ENCODE data around the gene LARP7.
"Not testable (repeated sequence)": the region's sequence is repeated elsewhere in the genome, so short reads cannot be mapped to it uniquely, and the experiment has no call there.

LARP7 gene

GRCh38 chr4:112651641-112652040 is 14.7 kb downstream of the LARP7 start:
- no peak for DNase-seq

GRCh38 chr4:112652216-112652615 is 15.3 kb downstream of the LARP7 start:
- DNase-seq, result no peak

- DNase-seq, result no peak
Measured at GRCh38 chr4:112655270-112655669, 18.3 kb downstream of the LARP7 start.

- not testable (repeated sequence) for DNase-seq
Measured at GRCh38 chr4:112656115-112656514, 19.2 kb downstream of the LARP7 start.

GRCh38 chr4:112664611-112665010 is 27.7 kb downstream of the LARP7 start:
- no peak for DNase-seq

- no peak for DNase-seq
Measured at GRCh38 chr4:112668131-112668530, 31.2 kb downstream of the LARP7 start.

- no peak for DNase-seq
Measured at GRCh38 chr4:112673076-112673475, 36.1 kb downstream of the LARP7 start.

GRCh38 chr4:112673686-112674085 is 36.7 kb downstream of the LARP7 start:
- DNase-seq, result no peak

- no peak for DNase-seq
Measured at GRCh38 chr4:112674376-112674775, 37.4 kb downstream of the LARP7 start.

- DNase-seq, result no peak
Measured at GRCh38 chr4:112677519-112678091, 40.7 kb downstream of the LARP7 start.

GRCh38 chr4:112680996-112681395 is 44.1 kb downstream of the LARP7 start:
- no peak for DNase-seq

GRCh38 chr4:112693507-112693906 is 56.6 kb downstream of the LARP7 start:
- DNase-seq, result no peak

GRCh38 chr4:112700679-112701078 is 63.7 kb downstream of the LARP7 start:
- DNase-seq, result no peak

- no peak for DNase-seq
Measured at GRCh38 chr4:112702892-112703291, 65.9 kb downstream of the LARP7 start.

- DNase-seq, result no peak
Measured at GRCh38 chr4:112704322-112704721, 67.4 kb downstream of the LARP7 start.

- DNase-seq, result peak in 1 of 2 experiments; percentile 25
Measured at GRCh38 chr4:112704991-112705845, 68.3 kb downstream of the LARP7 start.

GRCh38 chr4:112705891-112706839 is 69.2 kb downstream of the LARP7 start:
- peak; percentile 21 to 57 for DNase-seq

- no peak for DNase-seq
Measured at GRCh38 chr4:112706840-112707207, 69.9 kb downstream of the LARP7 start.
